K562 (cell line): Measurements from ENCODE around the gene ZSCAN21. TPM values are rescaled to one million over a fixed set of nuclear protein-coding genes. Genes with fewer than 3 reads are reported as not detected.

ENCODE experiments used
- HDAC2 ChIP-seq: fragments of 450-650 bp; IDR thresholded peaks from 2 replicates; pipeline ENCODE4 v1.6.1; 2016; ENCODE audit warnings: mild to moderate bottlenecking
- HNRNPH1 ChIP-seq: fragments of 200-400 bp; formaldehyde crosslinking; optimal IDR thresholded peaks from 2 replicates; pipeline ENCODE3; 2017; ENCODE audit warnings: low read depth, mild to moderate bottlenecking, low read length, moderate library complexity
- MEF2D ChIP-seq: conservative IDR thresholded peaks from 2 replicates; pipeline ENCODE4 v1.6.1; 2016; ENCODE audit warnings: low read depth, missing genetic modification characterization, missing compliant biosample characterization
- PRMT5 ChIP-seq: sonication (generic); formaldehyde crosslinking; IDR thresholded peaks from 2 replicates; pipeline ENCODE4 v1.5.0; 2020; ENCODE audit warnings: missing genetic modification reagents
- U2AF2 ChIP-seq: fragments of 200-400 bp; formaldehyde crosslinking; optimal IDR thresholded peaks from 2 replicates; pipeline ENCODE3; 2017; ENCODE audit warnings: low read depth, mild to moderate bottlenecking, low read length
- YBX1 ChIP-seq: fragments of 450-650 bp; IDR thresholded peaks from 2 replicates; pipeline ENCODE4 v1.7.1; 2016; ENCODE audit warnings: mild to moderate bottlenecking
- ZC3H8 ChIP-seq: fragments of 450-650 bp; IDR thresholded peaks from 2 replicates; pipeline ENCODE4 v1.6.1; 2017
- ZNF165 ChIP-seq: fragments of 250-450 bp; sonication (Bioruptor Pico); IDR thresholded peaks from 2 replicates; pipeline ENCODE4 v1.4.0; 2020; ENCODE audit warnings: borderline replicate concordance
- ZNF224 ChIP-seq: sonication (generic); formaldehyde crosslinking; IDR thresholded peaks from 2 replicates; pipeline ENCODE4 v1.8.0; 2022; ENCODE audit warnings: mild to moderate bottlenecking, missing genetic modification reagents
- ZNF584 ChIP-seq: fragments of 200-800 bp; sonication (Bioruptor generic); IDR thresholded peaks from 2 replicates; pipeline ENCODE4 v1.6.1; 2016; ENCODE audit warnings: low read depth, mild to moderate bottlenecking, missing genetic modification characterization, missing compliant biosample characterization
- polyA plus RNA-seq, 8 experiments: library from polyadenylated mRNA; depleted of rRNA in 4 of 8; stranded (reverse) in 5 of 8; unstranded in 3 of 8; fragments of >200 nt; fragmentation: Nextera tagmentation in 2 of 8; fragmentation: Illumina TruSeq in 1 of 8; extraction: Ambion mirVana in 2 of 8; extraction: Trizol in 1 of 8; gene quantifications; 2 replicates each; pipeline versions ENCODE4 v1.2.1 to v1.2.3, GENCODE V29; 2011 to 2014; ENCODE audit warnings: inconsistent platforms in 1 of 8, missing spikeins in 1 of 8
- total RNA-seq, 7 experiments: library from RNA; depleted of rRNA in 6 of 7; stranded (reverse); fragments of >200 nt in 6 of 7; fragmentation: Illumina TruSeq in 2 of 7; extraction: Trizol in 2 of 7; gene quantifications; 2 replicates each; pipeline versions ENCODE4 v1.2.1 to v1.2.3, GENCODE V29; 2011 to 2021; ENCODE audit warnings: low replicate concordance in 1 of 7
- TF ChIP-seq, protein P1 (sequence below): fragments of 250-450 bp; sonication (Bioruptor Pico); IDR thresholded peaks from 2 replicates; pipeline ENCODE4 v1.8.0; 2022; ENCODE audit warnings: inconsistent platforms
- TF ChIP-seq, protein P2 (sequence below): sonication (generic); formaldehyde crosslinking; IDR thresholded peaks from 2 replicates; pipeline ENCODE4 v1.9.0; 2022; ENCODE audit warnings: mild to moderate bottlenecking, missing genetic modification reagents
- TF ChIP-seq, protein P3 (sequence below): sonication (generic); formaldehyde crosslinking; IDR thresholded peaks from 2 replicates; pipeline ENCODE4 v1.8.1; 2022; ENCODE audit warnings: missing genetic modification reagents
- TF ChIP-seq, protein P4 (sequence below), 2 experiments: fragments of 250-450 bp in 1 of 2; fragments of 450-650 bp in 1 of 2; sonication (Bioruptor Pico) in 1 of 2; IDR thresholded peaks; 2 replicates each; pipeline versions ENCODE4 v1.6.1 to v1.8.0; 2016 to 2021; ENCODE audit warnings: mild to moderate bottlenecking in 2 of 2, moderate library complexity in 2 of 2, missing compliant biosample characterization in 1 of 2, missing genetic modification characterization in 1 of 2
- TF ChIP-seq, protein P5 (sequence below): fragments of 200-800 bp; sonication (Bioruptor generic); IDR thresholded peaks from 2 replicates; pipeline ENCODE4 v1.6.1; 2016; ENCODE audit warnings: missing genetic modification characterization, missing compliant biosample characterization

ZSCAN21 gene
- total and polyA plus RNA-seq, 9 of the 15 experiments (the other 6 are each of a cell fraction or from before 2014, with no cell fraction given), result 5.9 to 15.5 (median 13.2) TPM

DNA sequence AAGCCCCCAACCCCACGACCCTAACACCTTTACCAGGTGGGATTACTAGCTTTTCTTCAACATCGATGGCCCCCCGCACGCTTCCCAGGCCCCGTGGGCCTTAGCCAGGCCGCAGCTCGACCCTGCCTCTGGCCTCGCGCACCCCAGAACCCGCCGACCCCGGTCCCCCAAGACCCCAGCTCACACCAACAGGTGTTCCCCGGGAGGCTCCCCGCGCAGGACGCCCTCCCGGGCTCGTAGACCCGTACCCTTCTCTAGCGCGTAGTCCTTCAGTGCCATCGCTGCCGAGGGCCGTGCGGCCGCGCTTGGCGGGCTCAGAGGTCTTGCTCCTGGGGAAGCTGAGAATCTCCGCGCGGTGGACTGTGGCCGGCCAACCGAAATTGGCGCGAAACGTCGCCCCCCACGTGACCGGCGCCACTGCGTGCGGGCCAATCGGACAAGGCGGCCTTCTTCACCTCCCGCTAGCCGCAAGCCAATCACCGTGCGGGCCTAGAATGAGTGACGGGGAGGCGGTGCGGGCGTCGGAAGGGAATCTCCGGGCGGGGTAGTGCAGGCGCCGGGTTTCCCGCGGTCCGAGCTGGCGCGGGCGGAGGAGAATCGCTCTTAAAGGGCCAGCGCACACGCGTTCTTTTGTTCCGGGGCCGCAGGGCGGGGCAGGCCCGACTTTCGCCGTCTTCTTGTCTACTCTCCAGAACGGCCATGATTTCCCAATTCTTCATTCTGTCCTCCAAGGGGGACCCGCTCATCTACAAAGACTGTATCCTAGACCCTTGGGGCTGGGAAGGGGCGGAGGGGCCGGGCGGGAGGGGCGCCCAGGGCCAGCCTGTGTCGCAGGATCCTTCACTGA, 51.7 kb downstream of the ZSCAN21 start, which contains the start of the genes AP4M1 and MCM7 (continued):
- TF ChIP-seq, protein P1, sequence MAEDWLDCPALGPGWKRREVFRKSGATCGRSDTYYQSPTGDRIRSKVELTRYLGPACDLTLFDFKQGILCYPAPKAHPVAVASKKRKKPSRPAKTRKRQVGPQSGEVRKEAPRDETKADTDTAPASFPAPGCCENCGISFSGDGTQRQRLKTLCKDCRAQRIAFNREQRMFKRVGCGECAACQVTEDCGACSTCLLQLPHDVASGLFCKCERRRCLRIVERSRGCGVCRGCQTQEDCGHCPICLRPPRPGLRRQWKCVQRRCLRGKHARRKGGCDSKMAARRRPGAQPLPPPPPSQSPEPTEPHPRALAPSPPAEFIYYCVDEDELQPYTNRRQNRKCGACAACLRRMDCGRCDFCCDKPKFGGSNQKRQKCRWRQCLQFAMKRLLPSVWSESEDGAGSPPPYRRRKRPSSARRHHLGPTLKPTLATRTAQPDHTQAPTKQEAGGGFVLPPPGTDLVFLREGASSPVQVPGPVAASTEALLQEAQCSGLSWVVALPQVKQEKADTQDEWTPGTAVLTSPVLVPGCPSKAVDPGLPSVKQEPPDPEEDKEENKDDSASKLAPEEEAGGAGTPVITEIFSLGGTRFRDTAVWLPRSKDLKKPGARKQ (CRISPR knock-in tag), result no peak
- TF ChIP-seq ZNF165 (CRISPR knock-in tag) (0 out of 2 replicates have a peak, but pooled peaks have one; percentile 35), YBX1 (no peak), MEF2D (tag) (no peak), HNRNPH1 (no peak), ZNF584 (no peak), ZNF224 (CRISPR knock-in tag) (no peak), PRMT5 (no peak), ZC3H8 (no peak), HDAC2 (peak; percentile 37; the same call in 1 of the 2 replicates), U2AF2 (no peak)
- TF ChIP-seq, protein P2, sequence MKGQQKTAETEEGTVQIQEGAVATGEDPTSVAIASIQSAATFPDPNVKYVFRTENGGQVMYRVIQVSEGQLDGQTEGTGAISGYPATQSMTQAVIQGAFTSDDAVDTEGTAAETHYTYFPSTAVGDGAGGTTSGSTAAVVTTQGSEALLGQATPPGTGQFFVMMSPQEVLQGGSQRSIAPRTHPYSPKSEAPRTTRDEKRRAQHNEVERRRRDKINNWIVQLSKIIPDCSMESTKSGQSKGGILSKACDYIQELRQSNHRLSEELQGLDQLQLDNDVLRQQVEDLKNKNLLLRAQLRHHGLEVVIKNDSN, result peak; percentile 100
- TF ChIP-seq, protein P3, sequence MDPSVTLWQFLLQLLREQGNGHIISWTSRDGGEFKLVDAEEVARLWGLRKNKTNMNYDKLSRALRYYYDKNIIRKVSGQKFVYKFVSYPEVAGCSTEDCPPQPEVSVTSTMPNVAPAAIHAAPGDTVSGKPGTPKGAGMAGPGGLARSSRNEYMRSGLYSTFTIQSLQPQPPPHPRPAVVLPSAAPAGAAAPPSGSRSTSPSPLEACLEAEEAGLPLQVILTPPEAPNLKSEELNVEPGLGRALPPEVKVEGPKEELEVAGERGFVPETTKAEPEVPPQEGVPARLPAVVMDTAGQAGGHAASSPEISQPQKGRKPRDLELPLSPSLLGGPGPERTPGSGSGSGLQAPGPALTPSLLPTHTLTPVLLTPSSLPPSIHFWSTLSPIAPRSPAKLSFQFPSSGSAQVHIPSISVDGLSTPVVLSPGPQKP (CRISPR knock-in tag), result no peak
- TF ChIP-seq, protein P4, sequence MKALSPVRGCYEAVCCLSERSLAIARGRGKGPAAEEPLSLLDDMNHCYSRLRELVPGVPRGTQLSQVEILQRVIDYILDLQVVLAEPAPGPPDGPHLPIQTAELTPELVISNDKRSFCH (CRISPR knock-in tag; IDR thresholded peaks at IDR 0.05), result no peak
- TF ChIP-seq, protein P4 (tag; IDR thresholded peaks at IDR 0.05), result no peak
- TF ChIP-seq, protein P5, sequence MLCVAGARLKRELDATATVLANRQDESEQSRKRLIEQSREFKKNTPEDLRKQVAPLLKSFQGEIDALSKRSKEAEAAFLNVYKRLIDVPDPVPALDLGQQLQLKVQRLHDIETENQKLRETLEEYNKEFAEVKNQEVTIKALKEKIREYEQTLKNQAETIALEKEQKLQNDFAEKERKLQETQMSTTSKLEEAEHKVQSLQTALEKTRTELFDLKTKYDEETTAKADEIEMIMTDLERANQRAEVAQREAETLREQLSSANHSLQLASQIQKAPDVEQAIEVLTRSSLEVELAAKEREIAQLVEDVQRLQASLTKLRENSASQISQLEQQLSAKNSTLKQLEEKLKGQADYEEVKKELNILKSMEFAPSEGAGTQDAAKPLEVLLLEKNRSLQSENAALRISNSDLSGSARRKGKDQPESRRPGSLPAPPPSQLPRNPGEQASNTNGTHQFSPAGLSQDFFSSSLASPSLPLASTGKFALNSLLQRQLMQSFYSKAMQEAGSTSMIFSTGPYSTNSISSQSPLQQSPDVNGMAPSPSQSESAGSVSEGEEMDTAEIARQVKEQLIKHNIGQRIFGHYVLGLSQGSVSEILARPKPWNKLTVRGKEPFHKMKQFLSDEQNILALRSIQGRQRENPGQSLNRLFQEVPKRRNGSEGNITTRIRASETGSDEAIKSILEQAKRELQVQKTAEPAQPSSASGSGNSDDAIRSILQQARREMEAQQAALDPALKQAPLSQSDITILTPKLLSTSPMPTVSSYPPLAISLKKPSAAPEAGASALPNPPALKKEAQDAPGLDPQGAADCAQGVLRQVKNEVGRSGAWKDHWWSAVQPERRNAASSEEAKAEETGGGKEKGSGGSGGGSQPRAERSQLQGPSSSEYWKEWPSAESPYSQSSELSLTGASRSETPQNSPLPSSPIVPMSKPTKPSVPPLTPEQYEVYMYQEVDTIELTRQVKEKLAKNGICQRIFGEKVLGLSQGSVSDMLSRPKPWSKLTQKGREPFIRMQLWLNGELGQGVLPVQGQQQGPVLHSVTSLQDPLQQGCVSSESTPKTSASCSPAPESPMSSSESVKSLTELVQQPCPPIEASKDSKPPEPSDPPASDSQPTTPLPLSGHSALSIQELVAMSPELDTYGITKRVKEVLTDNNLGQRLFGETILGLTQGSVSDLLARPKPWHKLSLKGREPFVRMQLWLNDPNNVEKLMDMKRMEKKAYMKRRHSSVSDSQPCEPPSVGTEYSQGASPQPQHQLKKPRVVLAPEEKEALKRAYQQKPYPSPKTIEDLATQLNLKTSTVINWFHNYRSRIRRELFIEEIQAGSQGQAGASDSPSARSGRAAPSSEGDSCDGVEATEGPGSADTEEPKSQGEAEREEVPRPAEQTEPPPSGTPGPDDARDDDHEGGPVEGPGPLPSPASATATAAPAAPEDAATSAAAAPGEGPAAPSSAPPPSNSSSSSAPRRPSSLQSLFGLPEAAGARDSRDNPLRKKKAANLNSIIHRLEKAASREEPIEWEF (CRISPR knock-in tag), result no peak
